NT2/D1 (cell line): ENCODE data around the gene DRAM2.

Experiments
- DNase-seq: peaks from one replicate; pipeline ENCODE4 v3.0.0-alpha.2; 2011; ENCODE audit warnings: low read depth, low spot score
- H3K27me3 ChIP-seq: 2 replicates; pipeline ENCODE4 v1.6.0; 2011; ENCODE audit warnings: mild to moderate bottlenecking; ENCODE audit not compliant: insufficient read length, insufficient read depth
- H3K36me3 ChIP-seq: 2 replicates; pipeline ENCODE4 v1.6.1; 2011; ENCODE audit warnings: mild to moderate bottlenecking, low read length, mixed read lengths; ENCODE audit not compliant: insufficient read depth, insufficient read length
- H3K4me1 ChIP-seq: 2 replicates; pipeline ENCODE4 v1.5.1; 2011; ENCODE audit not compliant: insufficient read depth, insufficient read length
- H3K4me3 ChIP-seq: 2 replicates; pipeline ENCODE4 v1.5.1; 2011; ENCODE audit warnings: low read depth; ENCODE audit not compliant: insufficient read length
- H3K9ac ChIP-seq: 2 replicates; pipeline ENCODE4 v1.6.0; 2011; ENCODE audit warnings: low read depth; ENCODE audit not compliant: insufficient read length
- H3K9me3 ChIP-seq: 2 replicates; pipeline ENCODE4 v1.5.1; 2011; ENCODE audit warnings: mild to moderate bottlenecking, low read length; ENCODE audit not compliant: insufficient read depth
- SUZ12 ChIP-seq: IDR thresholded peaks from 2 replicates; pipeline ENCODE4 v1.6.1; 2011; ENCODE audit not compliant: insufficient read length, insufficient read depth; ENCODE audit errors: extremely low read depth
- YY1 ChIP-seq: IDR thresholded peaks from 2 replicates; pipeline ENCODE4 v1.6.1; 2011; ENCODE audit not compliant: insufficient read length, insufficient read depth
- ZNF274 ChIP-seq: IDR thresholded peaks from 2 replicates; pipeline ENCODE4 v1.6.1; 2011; ENCODE audit warnings: mild to moderate bottlenecking, low read depth, low read length

DRAM2 gene

GRCh38 chr1:111174070-111174469 is 34.2 kb upstream of the DRAM2 start:
- Histone ChIP-seq H3K27me3 (no peaks in the 10 kb centered on the region), H3K36me3 (peaks cover 33% of the 10 kb centered on the region), H3K9ac (no peak overlapping the region), H3K9me3 (no peaks in the 10 kb centered on the region), H3K4me3 (no peak overlapping the region), H3K4me1 (no peaks in the 10 kb centered on the region)
- DNase-seq: no peak
- no peak for TF ChIP-seq YY1
- no peak for TF ChIP-seq ZNF274
- TF ChIP-seq SUZ12: no peak

- H3K9me3 ChIP-seq: no peaks in the 10 kb centered on the region
- H3K9ac ChIP-seq: no peak overlapping the region
- DNase-seq: no peak
- H3K36me3 ChIP-seq: peaks cover 43% of the 10 kb centered on the region
- H3K4me1 ChIP-seq: no peaks in the 10 kb centered on the region
- H3K4me3 ChIP-seq: no peak overlapping the region
- H3K27me3 ChIP-seq: no peaks in the 10 kb centered on the region
- TF ChIP-seq YY1 (no peak), ZNF274 (no peak), SUZ12 (no peak)
These were observed 32.6 kb upstream of the DRAM2 start for GRCh38 chr1:111172463-111172862.

- H3K4me3 ChIP-seq: no peak overlapping the region
- H3K9ac ChIP-seq: no peak overlapping the region
- H3K9me3 ChIP-seq: no peaks in the 10 kb centered on the region
- no peak for DNase-seq
- no peaks in the 10 kb centered on the region for H3K27me3 ChIP-seq
- H3K4me1 ChIP-seq: no peaks in the 10 kb centered on the region
- no peak for TF ChIP-seq SUZ12
- TF ChIP-seq YY1: no peak
- no peak for TF ChIP-seq ZNF274
- peaks cover 66% of the 10 kb centered on the region for H3K36me3 ChIP-seq
These were observed 24.3 kb upstream of the DRAM2 start for GRCh38 chr1:111164151-111164550.

- Histone ChIP-seq H3K36me3 (peaks cover 65% of the 10 kb centered on the region), H3K4me1 (no peaks in the 10 kb centered on the region), H3K4me3 (no peak overlapping the region), H3K9me3 (no peaks in the 10 kb centered on the region), H3K9ac (no peak overlapping the region), H3K27me3 (no peaks in the 10 kb centered on the region)
- no peak for DNase-seq
- no peak for TF ChIP-seq YY1
- no peak for TF ChIP-seq ZNF274
- TF ChIP-seq SUZ12: no peak
These were observed 23.5 kb upstream of the DRAM2 start for GRCh38 chr1:111163363-111163762.

- DNase-seq: no peak
These were observed 22.6 kb upstream of the DRAM2 start for GRCh38 chr1:111162488-111162880.

GRCh38 chr1:111161843-111162487 is 22.1 kb upstream of the DRAM2 start:
- no peak for TF ChIP-seq YY1
- TF ChIP-seq ZNF274: no peak
- TF ChIP-seq SUZ12: no peak
- Histone ChIP-seq H3K27me3 (no peaks in the 10 kb centered on the region), H3K4me3 (no peak overlapping the region), H3K9me3 (no peaks in the 10 kb centered on the region), H3K4me1 (no peaks in the 10 kb centered on the region), H3K36me3 (peaks cover 61% of the 10 kb centered on the region), H3K9ac (no peak overlapping the region)
- DNase-seq: no peak

More at GRCh38 chr1:111162488-111162880, 22.6 kb upstream of the DRAM2 start:
- no peak for TF ChIP-seq ZNF274
- TF ChIP-seq SUZ12: no peak
- no peak for TF ChIP-seq YY1
- Histone ChIP-seq H3K9me3 (no peaks in the 10 kb centered on the region), H3K9ac (no peak overlapping the region), H3K27me3 (no peaks in the 10 kb centered on the region), H3K4me1 (no peaks in the 10 kb centered on the region), H3K36me3 (peaks cover 58% of the 10 kb centered on the region), H3K4me3 (no peak overlapping the region)

GRCh38 chr1:111157431-111157830 is 17.5 kb upstream of the DRAM2 start:
- peaks cover 71% of the 10 kb centered on the region for H3K36me3 ChIP-seq
- TF ChIP-seq ZNF274 (no peak), YY1 (no peak), SUZ12 (no peak)

More at GRCh38 chr1:111157431-111157830, 17.5 kb upstream of the DRAM2 start:
- Histone ChIP-seq H3K4me3 (no peak overlapping the region), H3K9me3 (no peaks in the 10 kb centered on the region), H3K27me3 (no peaks in the 10 kb centered on the region), H3K4me1 (no peaks in the 10 kb centered on the region), H3K9ac (no peak overlapping the region)
- DNase-seq: no peak
